Mesenchymal stem cell (in vitro differentiated cells and primary cell): ENCODE measurements around the gene TENM4.
A peak's percentile ranks its signal among the peaks of the same experiment; 100 is the strongest.

Experiments used
- DNase-seq: peaks from one replicate; pipeline ENCODE4 v3.0.0-alpha.2; 2013
- H2AFZ ChIP-seq: one replicate; pipeline ENCODE4 v1.6.1; 2013; ENCODE audit warnings: low read depth, mild to moderate bottlenecking, control low read depth, inconsistent platforms, low read length, moderate library complexity
- H2AK5ac ChIP-seq: 2 replicates; pipeline ENCODE4 v1.6.1; 2013; ENCODE audit warnings: low read length, moderate library complexity, mild to moderate bottlenecking, inconsistent platforms; ENCODE audit not compliant: severe bottlenecking
- H2BK120ac ChIP-seq: one replicate; pipeline ENCODE4 v1.6.1; 2013; ENCODE audit warnings: low read depth, mild to moderate bottlenecking, inconsistent platforms, low read length, moderate library complexity
- H2BK12ac ChIP-seq, 2 experiments: one replicate each; pipeline ENCODE4 v1.6.1; 2013; ENCODE audit warnings: inconsistent platforms in 2 of 2, low read length in 2 of 2, mild to moderate bottlenecking in 2 of 2, moderate library complexity in 2 of 2, control low read depth in 1 of 2
- H2BK15ac ChIP-seq: one replicate; pipeline ENCODE4 v1.6.1; 2013; ENCODE audit warnings: mild to moderate bottlenecking, low read depth, inconsistent platforms; ENCODE audit not compliant: poor library complexity, severe bottlenecking
- H2BK5ac ChIP-seq: 2 replicates; pipeline ENCODE4 v1.6.1; 2013; ENCODE audit warnings: low read depth, mild to moderate bottlenecking, low read length, control low read depth, inconsistent platforms; ENCODE audit not compliant: poor library complexity, severe bottlenecking
- H3K14ac ChIP-seq, 2 experiments: one replicate each; pipeline ENCODE4 v1.6.1; 2013; ENCODE audit warnings: inconsistent platforms in 2 of 2, low read length in 2 of 2, control low read depth in 1 of 2, mild to moderate bottlenecking in 1 of 2, moderate library complexity in 1 of 2
- H3K18ac ChIP-seq, 2 experiments: one replicate each; pipeline ENCODE4 v1.6.1; 2013; ENCODE audit warnings: inconsistent platforms in 2 of 2, low read length in 2 of 2, control low read depth in 1 of 2, low read depth in 1 of 2, mild to moderate bottlenecking in 1 of 2
- H3K23ac ChIP-seq, 2 experiments: one replicate each; pipeline ENCODE4 v1.6.1; 2013; ENCODE audit warnings: inconsistent platforms in 2 of 2, low read length in 2 of 2, mild to moderate bottlenecking in 2 of 2, moderate library complexity in 2 of 2, control low read depth in 1 of 2
- H3K27ac ChIP-seq: 2 replicates; pipeline ENCODE4 v1.5.1; 2013; ENCODE audit warnings: mild to moderate bottlenecking, moderate library complexity, low read length, control low read depth, inconsistent platforms; ENCODE audit not compliant: poor library complexity, severe bottlenecking
- H3K27me3 ChIP-seq, 2 experiments: 2 replicates each; pipeline versions ENCODE4 v1.6.1 to v1.7.0; 2013; ENCODE audit warnings: low read length in 2 of 2, mild to moderate bottlenecking in 2 of 2, moderate library complexity in 2 of 2, control low read depth in 1 of 2, inconsistent platforms in 1 of 2; ENCODE audit not compliant: control insufficient read depth in 1 of 2, insufficient read depth in 1 of 2
- H3K36me3 ChIP-seq, 2 experiments: 2 replicates each; pipeline versions ENCODE4 v1.6.1 to v1.7.0; 2013; ENCODE audit warnings: low read length in 2 of 2, control low read depth in 1 of 2, inconsistent platforms in 1 of 2, low read depth in 1 of 2, mild to moderate bottlenecking in 1 of 2; ENCODE audit not compliant: insufficient read depth in 2 of 2, control insufficient read depth in 1 of 2
- H3K4ac ChIP-seq, 2 experiments: one replicate each; pipeline ENCODE4 v1.6.1; 2013; ENCODE audit warnings: inconsistent platforms in 2 of 2, low read length in 2 of 2, mild to moderate bottlenecking in 2 of 2, moderate library complexity in 2 of 2, control low read depth in 1 of 2, low read depth in 1 of 2
- H3K4me1 ChIP-seq: 2 replicates; pipeline ENCODE4 v1.6.1; 2013; ENCODE audit warnings: low read depth, low read length, control low read depth; ENCODE audit not compliant: control insufficient read depth, insufficient read depth
- H3K4me2 ChIP-seq: 2 replicates; pipeline ENCODE4 v1.6.1; 2013; ENCODE audit warnings: low read length, mild to moderate bottlenecking, inconsistent platforms; ENCODE audit not compliant: poor library complexity, severe bottlenecking
- H3K4me3 ChIP-seq, 2 experiments: 2 replicates each; pipeline versions ENCODE4 v1.5.1 to v1.7.0; 2013; ENCODE audit warnings: low read length in 2 of 2, mild to moderate bottlenecking in 2 of 2, control low read depth in 1 of 2, low read depth in 1 of 2; ENCODE audit not compliant: insufficient read depth in 1 of 2
- H3K79me1 ChIP-seq: replicated peaks from 2 replicates; pipeline ENCODE4 v1.6.1; 2013; ENCODE audit warnings: mild to moderate bottlenecking, control low read depth, low read length, inconsistent platforms; ENCODE audit not compliant: poor library complexity, severe bottlenecking
- H3K9ac ChIP-seq: 2 replicates; pipeline ENCODE4 v1.7.0; 2013; ENCODE audit warnings: mild to moderate bottlenecking, low read length, moderate library complexity
- H3K9me3 ChIP-seq: 2 replicates; pipeline ENCODE4 v1.7.0; 2013; ENCODE audit warnings: mild to moderate bottlenecking, low read length; ENCODE audit not compliant: control insufficient read depth
- H4K8ac ChIP-seq: one replicate; pipeline ENCODE4 v1.6.1; 2013; ENCODE audit warnings: inconsistent platforms, mild to moderate bottlenecking, low read length, moderate library complexity
- H4K91ac ChIP-seq: one replicate; pipeline ENCODE4 v1.6.1; 2013; ENCODE audit warnings: mild to moderate bottlenecking, low read length, inconsistent platforms
- WGBS: methylation state at CpG from one replicate; pipeline ENCODE4 v1.1.7; 2013; ENCODE audit warnings: mixed read lengths; 5-methylcytosine and 5-hydroxymethylcytosine counted together

Gene TENM4

DNA sequence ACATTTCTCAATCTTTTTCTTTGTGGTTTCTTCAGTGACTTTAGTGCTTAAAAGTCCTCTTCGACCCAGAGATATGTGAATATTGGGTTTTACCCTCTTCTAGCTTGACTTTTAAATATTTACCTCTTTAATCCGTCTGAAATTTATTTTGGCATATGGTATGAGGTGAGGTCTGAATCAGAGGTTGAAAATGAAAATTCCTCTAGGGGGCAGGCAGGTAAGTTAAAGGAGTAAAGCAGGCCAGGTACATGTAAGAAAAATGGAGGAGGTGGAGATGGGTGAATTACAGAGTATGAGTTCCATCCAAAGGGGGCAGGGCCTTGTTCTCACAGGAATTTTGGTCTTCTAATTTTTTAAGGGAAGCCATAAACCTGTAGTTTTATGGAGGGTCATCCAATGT lies 602.4 kb downstream of the TENM4 start:
- WGBS: 75% methylated on average over 1 of the region's 2 CpGs
- no peak overlapping the region for H2BK5ac ChIP-seq
- no peak for DNase-seq
- no peak overlapping the region for H2AK5ac ChIP-seq
- no peak overlapping the region for H4K91ac ChIP-seq
- H3K4me2 ChIP-seq: no peak overlapping the region
- H3K23ac ChIP-seq: no peak overlapping the region
- no peak overlapping the region for H3K4me3 ChIP-seq
- H3K9me3 ChIP-seq: no peaks in the 10 kb centered on the region
- H3K27ac ChIP-seq: no peak overlapping the region
- no peaks in the 10 kb centered on the region for H3K79me1 ChIP-seq
- no peak overlapping the region for H3K9ac ChIP-seq
- H3K27me3 ChIP-seq: no peaks in the 10 kb centered on the region
- no peaks in the 10 kb centered on the region for H3K36me3 ChIP-seq
- H2BK120ac ChIP-seq: no peak overlapping the region
- no peak overlapping the region for H2BK15ac ChIP-seq
- H3K4me1 ChIP-seq: peaks cover 3% of the 10 kb centered on the region
- H3K4ac ChIP-seq: no peak overlapping the region
- no peak overlapping the region for H2BK12ac ChIP-seq
- no peak overlapping the region for H3K18ac ChIP-seq
- H2AFZ ChIP-seq: no peak overlapping the region
- no peak overlapping the region for H4K8ac ChIP-seq
- no peak overlapping the region for H3K14ac ChIP-seq

DNA sequence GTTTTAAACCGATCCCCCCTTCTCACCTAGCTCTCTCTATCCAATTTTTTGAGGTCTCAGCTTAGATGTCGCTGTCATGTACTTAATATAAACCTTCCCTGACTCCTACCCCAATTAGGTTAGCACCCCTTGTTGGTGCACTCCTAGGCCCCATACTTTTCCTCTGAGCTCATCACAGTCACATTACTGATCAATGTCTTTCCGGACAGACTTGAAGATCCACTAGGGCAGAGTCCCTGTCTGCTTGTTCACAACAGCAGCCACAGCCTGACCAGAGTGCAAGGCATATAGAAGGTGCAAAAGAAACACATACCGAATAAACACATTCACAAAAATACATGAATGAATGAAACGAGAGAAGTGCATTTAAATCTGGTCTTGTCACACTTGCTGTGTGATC lies 605.2 kb downstream of the TENM4 start:
- Histone ChIP-seq H2AFZ (no peak overlapping the region), H3K27me3 (no peaks in the 10 kb centered on the region), H3K9me3 (no peaks in the 10 kb centered on the region), H3K27ac (no peak overlapping the region), H2BK120ac (no peak overlapping the region), H3K18ac (no peak overlapping the region), H4K8ac (no peak overlapping the region), H2AK5ac (no peak overlapping the region), H3K9ac (no peak overlapping the region), H2BK5ac (no peak overlapping the region), H3K23ac (no peak overlapping the region), H3K4me2 (no peak overlapping the region), H3K14ac (no peak overlapping the region), H3K4me1 (peaks cover 8% of the 10 kb centered on the region), H3K36me3 (no peaks in the 10 kb centered on the region), H4K91ac (no peak overlapping the region), H3K79me1 (no peaks in the 10 kb centered on the region), H3K4me3 (no peak overlapping the region), H3K4ac (no peak overlapping the region), H2BK15ac (no peak overlapping the region), H2BK12ac (no peak overlapping the region)
- 83% methylated on average over 4 of the region's 5 CpGs for WGBS
- no peak for DNase-seq

DNA sequence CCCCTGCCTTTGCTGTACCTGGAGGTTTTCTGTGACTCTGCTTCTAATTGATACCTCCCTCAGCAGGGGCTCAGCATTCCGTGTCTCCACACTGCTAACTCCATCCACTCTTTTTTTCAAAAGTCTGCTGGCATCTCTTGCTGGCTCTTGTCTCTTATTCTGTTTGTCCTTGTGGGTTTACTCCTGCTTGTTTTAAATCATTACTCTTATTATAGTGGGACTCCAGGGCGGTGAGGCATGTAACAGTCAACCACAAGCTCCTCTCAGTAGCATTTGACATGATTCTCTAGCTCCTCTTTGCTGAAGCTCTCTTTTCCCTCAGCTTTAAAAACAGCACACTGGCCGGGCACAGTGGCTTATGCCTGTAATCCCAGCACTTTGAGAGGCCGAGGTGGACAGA lies 605.9 kb downstream of the TENM4 start:
- Histone ChIP-seq H4K91ac (no peak overlapping the region), H2AK5ac (no peak overlapping the region), H2BK5ac (no peak overlapping the region), H3K27me3 (no peaks in the 10 kb centered on the region), H3K9me3 (no peaks in the 10 kb centered on the region), H2AFZ (no peak overlapping the region), H3K4me2 (peak overlapping the region; percentile 3), H3K9ac (no peak overlapping the region), H3K18ac (peak overlapping the region in 1 of 2 experiments; percentile 11), H3K4me3 (no peak overlapping the region), H2BK15ac (no peak overlapping the region), H4K8ac (no peak overlapping the region), H3K4me1 (peaks cover 13% of the 10 kb centered on the region), H3K27ac (no peak overlapping the region), H3K4ac (no peak overlapping the region), H3K23ac (no peak overlapping the region), H2BK120ac (no peak overlapping the region), H3K14ac (no peak overlapping the region), H2BK12ac (no peak overlapping the region), H3K36me3 (no peaks in the 10 kb centered on the region), H3K79me1 (no peaks in the 10 kb centered on the region)
- 77% methylated on average over 4 of the region's 4 CpGs for WGBS
- no peak for DNase-seq

DNA sequence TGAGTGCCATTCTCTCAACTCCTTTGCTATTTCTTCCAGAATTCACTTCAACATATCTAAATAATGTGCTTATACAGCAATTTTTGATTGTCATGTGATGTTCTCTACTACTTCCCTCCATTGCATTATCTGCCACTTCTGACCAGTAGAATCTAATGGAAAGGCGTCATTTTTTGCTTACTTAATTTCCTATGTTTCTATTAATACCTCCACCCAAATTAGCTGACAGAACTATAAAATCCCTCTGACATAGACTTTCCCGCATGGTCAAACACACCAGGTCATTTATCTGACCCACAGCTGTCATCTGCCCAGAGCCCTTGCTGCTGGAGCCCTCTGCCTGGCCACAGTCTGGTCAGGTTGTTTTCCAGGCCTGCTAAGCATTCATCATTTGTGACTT lies 607.6 kb downstream of the TENM4 start:
- WGBS: 51% methylated on average over 2 of the region's 2 CpGs

More for the DNA sequence above, 607.6 kb downstream of the TENM4 start:
- no peaks in the 10 kb centered on the region for H3K9me3 ChIP-seq
- H3K4ac ChIP-seq: no peak overlapping the region
- no peak overlapping the region for H3K23ac ChIP-seq
- no peak overlapping the region for H2BK120ac ChIP-seq
- no peaks in the 10 kb centered on the region for H3K27me3 ChIP-seq
- DNase-seq: no peak
- H2BK12ac ChIP-seq: no peak overlapping the region
- no peak overlapping the region for H3K18ac ChIP-seq
- peaks cover 13% of the 10 kb centered on the region for H3K4me1 ChIP-seq
- H2BK15ac ChIP-seq: no peak overlapping the region
- H2BK5ac ChIP-seq: no peak overlapping the region
- no peak overlapping the region for H3K4me2 ChIP-seq
- no peak overlapping the region for H2AK5ac ChIP-seq
- H4K8ac ChIP-seq: no peak overlapping the region
- H3K27ac ChIP-seq: no peak overlapping the region
- no peak overlapping the region for H3K14ac ChIP-seq
- no peak overlapping the region for H4K91ac ChIP-seq
- no peak overlapping the region for H3K9ac ChIP-seq
- H3K36me3 ChIP-seq: no peaks in the 10 kb centered on the region
- no peak overlapping the region for H3K4me3 ChIP-seq
- no peak overlapping the region for H2AFZ ChIP-seq
- no peaks in the 10 kb centered on the region for H3K79me1 ChIP-seq
